SH-SY5Y (cell line): ENCODE measurements around the gene CHRM1.

ENCODE experiments used
- GATA2 ChIP-seq: IDR thresholded peaks from 2 replicates; pipeline ENCODE4 v1.6.1; 2011; ENCODE audit warnings: mild to moderate bottlenecking, low read depth, low read length
- GATA3 ChIP-seq: IDR thresholded peaks from 2 replicates; pipeline ENCODE4 v1.6.1; 2011; ENCODE audit warnings: low read depth, mild to moderate bottlenecking, low read length, moderate library complexity

DNA sequence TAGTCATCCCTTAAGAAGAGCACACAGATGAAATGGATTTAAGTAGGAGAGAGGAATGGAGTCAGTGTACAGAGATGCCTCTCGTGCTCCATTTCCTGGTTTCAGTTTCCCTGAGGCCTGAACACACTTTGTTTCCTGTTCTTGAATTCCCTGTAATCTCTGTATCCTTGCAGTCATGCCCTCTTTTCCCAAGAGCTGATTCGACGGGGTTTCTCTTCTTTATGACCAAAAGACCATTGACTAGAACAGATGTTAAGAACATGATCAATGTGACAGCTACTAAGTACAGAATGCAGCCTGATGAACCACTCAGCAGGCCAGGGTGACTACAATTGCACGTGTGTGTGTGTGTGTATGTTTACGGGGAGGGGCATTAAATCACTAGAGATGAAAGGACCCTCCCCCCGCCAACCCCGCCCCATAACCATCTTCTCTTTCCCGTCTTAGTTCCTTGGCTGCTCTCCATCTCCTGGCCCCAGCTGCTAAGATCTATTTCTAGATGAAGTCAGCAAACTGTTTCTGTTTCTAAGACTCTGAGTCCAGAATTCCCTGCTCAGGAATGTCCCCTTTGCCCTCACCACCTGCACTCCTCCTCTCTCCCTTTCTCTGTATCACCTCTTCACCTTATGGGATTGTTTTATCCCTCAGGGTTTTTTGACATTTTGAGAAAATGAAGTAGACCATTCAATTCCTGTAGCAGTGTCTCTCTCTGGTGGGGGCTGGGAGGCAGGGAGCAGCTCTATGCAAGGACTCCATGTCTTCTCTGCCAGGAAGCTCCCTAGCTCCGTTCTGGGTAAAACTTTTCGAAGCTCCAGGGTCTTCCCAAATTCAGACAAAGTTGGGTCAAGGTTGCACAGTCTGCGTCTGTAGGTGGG is 37.6 kb upstream of the CHRM1 start:
- TF ChIP-seq GATA2 (no peak), GATA3 (no peak)
